Effector memory CD4-positive, alpha-beta T cell (primary cell): ENCODE results near the gene NFKBIZ.

Experiments
- DNase-seq, 3 donors: peaks; one replicate each; pipeline ENCODE4 v3.0.0-alpha.2; 2020
- H3K27ac ChIP-seq: 2 replicates; pipeline ENCODE4 v1.7.0; 2013; ENCODE audit warnings: mild to moderate bottlenecking, low read length, moderate library complexity; ENCODE audit not compliant: insufficient read depth, poor library complexity, severe bottlenecking
- H3K27me3 ChIP-seq: replicated peaks from 2 replicates; pipeline ENCODE4 v1.7.0; 2013; ENCODE audit warnings: mild to moderate bottlenecking, low read length; ENCODE audit not compliant: insufficient read depth, control insufficient read depth, poor library complexity, severe bottlenecking
- H3K36me3 ChIP-seq: 2 replicates; pipeline ENCODE4 v1.7.0; 2013; ENCODE audit warnings: mild to moderate bottlenecking, low read length, moderate library complexity; ENCODE audit not compliant: control insufficient read depth, insufficient read depth
- H3K4me1 ChIP-seq: 2 replicates; pipeline ENCODE4 v1.7.0; 2013; ENCODE audit warnings: low read length, mild to moderate bottlenecking; ENCODE audit not compliant: control insufficient read depth, insufficient read depth, poor library complexity, severe bottlenecking
- H3K4me3 ChIP-seq: 2 replicates; pipeline ENCODE4 v1.7.0; 2013; ENCODE audit warnings: low read length, low read depth, mild to moderate bottlenecking; ENCODE audit not compliant: insufficient read depth, poor library complexity, severe bottlenecking
- H3K9me3 ChIP-seq: 2 replicates; pipeline ENCODE4 v1.7.0; 2013; ENCODE audit warnings: mild to moderate bottlenecking, low read length, moderate library complexity; ENCODE audit not compliant: control insufficient read depth

NFKBIZ gene

GRCh38 chr3:101890716-101891115, 41.4 kb downstream of the NFKBIZ start:
- no peak overlapping the region for H3K27ac ChIP-seq
- no peaks in the 10 kb centered on the region for H3K9me3 ChIP-seq
- H3K36me3 ChIP-seq = no peaks in the 10 kb centered on the region
- DNase-seq = no peak
- H3K4me3 ChIP-seq = no peak overlapping the region
- H3K27me3 ChIP-seq = no peaks in the 10 kb centered on the region
- no peaks in the 10 kb centered on the region for H3K4me1 ChIP-seq

GRCh38 chr3:101892648-101893047, 43.3 kb downstream of the NFKBIZ start:
- no peaks in the 10 kb centered on the region for H3K9me3 ChIP-seq
- no peaks in the 10 kb centered on the region for H3K36me3 ChIP-seq
- H3K27me3 ChIP-seq = no peaks in the 10 kb centered on the region
- H3K4me3 ChIP-seq = no peak overlapping the region
- no peaks in the 10 kb centered on the region for H3K4me1 ChIP-seq
- DNase-seq = no peak
- no peak overlapping the region for H3K27ac ChIP-seq

DNA sequence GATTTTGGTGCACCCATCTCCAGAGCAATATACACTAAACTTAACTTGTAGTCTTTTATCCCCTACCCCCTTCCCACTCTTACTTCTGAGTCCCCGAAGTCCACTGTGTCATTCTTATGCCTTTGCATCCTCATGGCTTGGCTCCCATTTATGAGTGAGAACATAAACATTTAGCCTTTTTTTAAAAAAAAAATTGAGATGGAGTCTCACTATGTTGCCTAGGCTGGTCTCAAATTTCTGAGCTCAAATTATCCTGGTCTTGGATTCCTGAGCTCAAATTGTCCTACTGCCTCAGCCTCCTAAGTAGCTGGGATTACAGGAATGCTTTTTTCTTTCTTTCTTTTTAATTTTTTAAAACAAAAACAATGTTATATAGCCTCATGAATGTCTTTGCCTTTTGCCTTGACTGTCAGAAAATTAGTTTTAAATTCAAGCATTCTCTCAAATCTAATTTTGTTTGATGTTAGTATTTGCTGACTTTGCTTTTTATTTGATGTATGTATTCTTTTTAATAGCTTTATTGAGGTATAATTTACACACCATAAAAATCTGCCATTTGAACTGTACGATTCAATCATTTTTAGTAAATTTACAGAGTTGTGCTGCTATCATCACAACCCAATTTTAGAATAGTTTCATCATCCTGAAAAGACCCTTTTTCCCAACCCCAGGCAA, 46.9 kb downstream of the NFKBIZ start:
- Histone ChIP-seq H3K4me1 (no peaks in the 10 kb centered on the region), H3K27ac (no peak overlapping the region), H3K4me3 (no peak overlapping the region), H3K27me3 (no peaks in the 10 kb centered on the region), H3K36me3 (no peaks in the 10 kb centered on the region), H3K9me3 (no peaks in the 10 kb centered on the region)
- no peak for DNase-seq

DNA sequence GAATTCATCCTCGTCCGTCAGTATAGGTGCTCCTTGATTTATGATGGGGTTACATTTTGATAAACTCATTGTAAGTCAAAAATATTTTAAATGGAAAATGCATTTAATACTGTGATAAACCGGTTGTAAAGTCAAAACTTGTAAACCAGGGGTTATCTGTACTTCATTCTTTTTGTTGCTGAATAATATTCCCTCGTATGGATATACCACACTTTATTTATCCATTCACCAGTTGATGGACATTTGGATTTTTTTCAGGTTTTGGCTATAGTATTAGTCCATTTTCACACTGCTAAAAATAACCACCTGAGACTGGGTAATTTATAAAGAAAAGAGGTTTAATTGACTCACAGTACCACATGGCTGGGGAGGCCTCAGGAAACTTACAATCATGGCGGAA, 47.7 kb downstream of the NFKBIZ start:
- DNase-seq = no peak
- Histone ChIP-seq H3K27me3 (no peaks in the 10 kb centered on the region), H3K27ac (no peak overlapping the region), H3K4me3 (no peak overlapping the region), H3K4me1 (no peaks in the 10 kb centered on the region), H3K9me3 (no peaks in the 10 kb centered on the region), H3K36me3 (no peaks in the 10 kb centered on the region)

- no peaks in the 10 kb centered on the region for H3K36me3 ChIP-seq
These were observed 48.7 kb downstream of the NFKBIZ start for GRCh38 chr3:101898039-101898438.

DNA sequence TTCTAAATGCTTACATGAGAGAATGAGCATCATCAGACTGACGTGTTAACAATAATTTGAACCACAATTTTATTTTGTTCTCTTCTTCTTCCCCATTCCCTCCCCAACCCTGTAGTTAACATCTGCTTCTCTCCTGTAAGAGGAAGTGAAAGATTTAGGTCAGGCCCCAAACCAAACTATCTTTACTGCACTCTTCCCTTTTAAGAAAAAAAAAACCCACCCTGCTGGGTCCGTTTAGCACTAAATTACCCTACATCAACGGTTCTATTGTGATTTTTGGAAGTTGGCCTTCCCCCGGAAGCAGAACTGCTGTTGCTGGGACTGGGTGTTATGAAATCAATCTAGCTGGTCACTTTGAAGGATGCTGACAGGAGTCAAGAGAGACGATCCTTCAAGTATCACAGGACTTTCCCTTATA, 49.4 kb downstream of the NFKBIZ start:
- no peaks in the 10 kb centered on the region for H3K9me3 ChIP-seq
- H3K36me3 ChIP-seq = no peaks in the 10 kb centered on the region
- no peak for DNase-seq
- H3K27me3 ChIP-seq = no peaks in the 10 kb centered on the region
- H3K27ac ChIP-seq = no peak overlapping the region
- H3K4me1 ChIP-seq = no peaks in the 10 kb centered on the region
- H3K4me3 ChIP-seq = no peak overlapping the region

More at GRCh38 chr3:101898039-101898438, 48.7 kb downstream of the NFKBIZ start:
- no peak for DNase-seq
- Histone ChIP-seq H3K27me3 (no peaks in the 10 kb centered on the region), H3K9me3 (no peaks in the 10 kb centered on the region), H3K27ac (no peak overlapping the region), H3K4me3 (no peak overlapping the region), H3K4me1 (no peaks in the 10 kb centered on the region)

- no peak overlapping the region for H3K27ac ChIP-seq
- no peak overlapping the region for H3K4me3 ChIP-seq
- H3K27me3 ChIP-seq = no peaks in the 10 kb centered on the region
- no peaks in the 10 kb centered on the region for H3K4me1 ChIP-seq
- no peaks in the 10 kb centered on the region for H3K9me3 ChIP-seq
- no peaks in the 10 kb centered on the region for H3K36me3 ChIP-seq
- no peak for DNase-seq
These were observed 51.0 kb downstream of the NFKBIZ start for GRCh38 chr3:101900316-101900715.

GRCh38 chr3:101900736-101901135, 51.4 kb downstream of the NFKBIZ start:
- Histone ChIP-seq H3K27me3 (no peaks in the 10 kb centered on the region), H3K4me1 (no peaks in the 10 kb centered on the region), H3K36me3 (no peaks in the 10 kb centered on the region), H3K4me3 (no peak overlapping the region), H3K9me3 (no peaks in the 10 kb centered on the region), H3K27ac (no peak overlapping the region)
- no peak for DNase-seq

- no peaks in the 10 kb centered on the region for H3K27me3 ChIP-seq
- no peak overlapping the region for H3K27ac ChIP-seq
- H3K36me3 ChIP-seq = no peaks in the 10 kb centered on the region
- H3K4me3 ChIP-seq = no peak overlapping the region
- no peak for DNase-seq
- H3K4me1 ChIP-seq = no peaks in the 10 kb centered on the region
- H3K9me3 ChIP-seq = no peaks in the 10 kb centered on the region
These were observed 52.7 kb downstream of the NFKBIZ start for GRCh38 chr3:101902041-101902440.

GRCh38 chr3:101903451-101903871, 54.1 kb downstream of the NFKBIZ start:
- Histone ChIP-seq H3K36me3 (no peaks in the 10 kb centered on the region), H3K27ac (no peak overlapping the region), H3K4me3 (no peak overlapping the region), H3K9me3 (no peaks in the 10 kb centered on the region), H3K4me1 (no peaks in the 10 kb centered on the region), H3K27me3 (no peaks in the 10 kb centered on the region)
- DNase-seq = no peak
